IMR-90 (cell line): ENCODE data around the gene EPS15. TPM values are rescaled to one million over a fixed set of nuclear protein-coding genes. Genes with fewer than 3 reads are reported as not detected.

Experiments
- ATAC-seq: fragments of 200-7000 bp; cut with Tn5 transposase; 2 replicates; pipeline ENCODE4 v1.9.1; 2020; ENCODE audit warnings: low read depth, mild to moderate bottlenecking, moderate library complexity
- BruUV-seq: library from RNA; stranded (reverse); fragments of 400-500 nt; replicated peaks from 2 replicates; lab custom pipeline; 2021; lab: Mats Ljungman, UMichigan
- CTCF ChIA-PET: fragments of 300-600 bp; formaldehyde crosslinking; extraction: SDS; loops from one replicate; lab custom pipeline; 2021; ENCODE audit warnings: antibody characterized with exemption; lab: Yijun Ruan, JAX
- POLR2A ChIA-PET: fragments of 300-600 bp; sonication (Branson Sonifier 250); formaldehyde crosslinking; loops from one replicate; lab custom pipeline; 2022; ENCODE audit warnings: antibody characterized with exemption; ENCODE audit not compliant: unreplicated experiment; lab: Charles Lee
- DNase-seq: peaks from one replicate; pipeline ENCODE4 v3.0.0; 2013
- H2AFZ ChIP-seq: replicated peaks from 2 replicates; pipeline ENCODE3; 2013; ENCODE audit warnings: low read length, mild to moderate bottlenecking; ENCODE audit not compliant: poor library complexity
- H2AK5ac ChIP-seq: 2 replicates; pipeline ENCODE4 v1.6.1; 2013; ENCODE audit warnings: low read depth, low read length, inconsistent platforms
- H2AK9ac ChIP-seq: replicated peaks from 2 replicates; pipeline ENCODE3; 2013; ENCODE audit warnings: mild to moderate bottlenecking, low read depth, low read length, moderate library complexity; ENCODE audit not compliant: poor library complexity
- H2BK120ac ChIP-seq: 2 replicates; pipeline ENCODE4 v1.6.1; 2013; ENCODE audit warnings: low read depth, low read length, inconsistent platforms
- H2BK15ac ChIP-seq: 3 replicates; pipeline ENCODE4 v1.6.1; 2013; ENCODE audit warnings: low read depth, low read length, inconsistent platforms
- H2BK20ac ChIP-seq: 2 replicates; pipeline ENCODE4 v1.6.1; 2013; ENCODE audit warnings: low read depth, mild to moderate bottlenecking, inconsistent platforms, low read length, moderate library complexity
- H2BK5ac ChIP-seq: 2 replicates; pipeline ENCODE4 v1.6.1; 2013; ENCODE audit warnings: mild to moderate bottlenecking, low read depth, low read length, inconsistent platforms; ENCODE audit not compliant: poor library complexity, severe bottlenecking
- H3K14ac ChIP-seq: replicated peaks from 2 replicates; pipeline ENCODE4 v1.6.1; 2013; ENCODE audit warnings: low read depth, low read length, inconsistent platforms
- H3K18ac ChIP-seq: 2 replicates; pipeline ENCODE4 v1.6.1; 2013; ENCODE audit warnings: low read depth, low read length, control low read depth
- H3K23ac ChIP-seq: 2 replicates; pipeline ENCODE4 v1.6.1; 2013; ENCODE audit warnings: low read depth, low read length, inconsistent platforms
- H3K27ac ChIP-seq: 2 replicates; pipeline ENCODE4 v1.5.1; 2013; ENCODE audit warnings: mild to moderate bottlenecking, control low read depth, low read length; ENCODE audit not compliant: insufficient read depth
- H3K27me3 ChIP-seq: 2 replicates; pipeline ENCODE4 v1.6.1; 2013; ENCODE audit warnings: low read length; ENCODE audit not compliant: control insufficient read depth, insufficient read depth
- H3K36me3 ChIP-seq: 2 replicates; pipeline ENCODE4 v1.6.1; 2013; ENCODE audit warnings: low read length, mixed read lengths; ENCODE audit not compliant: control insufficient read depth, insufficient read depth
- H3K4ac ChIP-seq: 2 replicates; pipeline ENCODE4 v1.6.1; 2013; ENCODE audit warnings: low read depth, low read length, inconsistent platforms
- H3K4me1 ChIP-seq: 2 replicates; pipeline ENCODE4 v1.6.1; 2013; ENCODE audit warnings: low read length, mixed read lengths; ENCODE audit not compliant: control insufficient read depth, insufficient read depth
- H3K4me2 ChIP-seq: 2 replicates; pipeline ENCODE4 v1.6.1; 2013; ENCODE audit warnings: low read depth, mild to moderate bottlenecking, control low read depth, low read length, moderate library complexity
- H3K4me3 ChIP-seq: 2 replicates; pipeline ENCODE4 v1.5.1; 2013; ENCODE audit warnings: low read depth, mild to moderate bottlenecking, control low read depth, low read length, moderate library complexity; ENCODE audit not compliant: insufficient read depth
- H3K56ac ChIP-seq: 2 replicates; pipeline ENCODE4 v1.6.1; 2013; ENCODE audit warnings: low read length, inconsistent platforms; ENCODE audit not compliant: insufficient read depth; ENCODE audit errors: extremely low read depth
- H3K79me1 ChIP-seq, 2 experiments: 2 replicates each; pipeline ENCODE4 v1.6.1; 2013; ENCODE audit warnings: low read length in 2 of 2, inconsistent platforms in 1 of 2, low read depth in 1 of 2
- H3K9ac ChIP-seq: 2 replicates; pipeline ENCODE4 v1.6.1; 2013; ENCODE audit warnings: low read depth, low read length, control low read depth
- H3K9me1 ChIP-seq: 2 replicates; pipeline ENCODE4 v1.6.1; 2013; ENCODE audit warnings: low read length, inconsistent platforms; ENCODE audit not compliant: insufficient read depth
- H3K9me3 ChIP-seq: 2 replicates; pipeline ENCODE4 v1.6.1; 2013; ENCODE audit warnings: low read length; ENCODE audit not compliant: control insufficient read depth, insufficient read depth
- H4K20me1 ChIP-seq: 2 replicates; pipeline ENCODE4 v1.6.1; 2013; ENCODE audit warnings: low read length, inconsistent platforms; ENCODE audit not compliant: insufficient read depth
- H4K5ac ChIP-seq: 2 replicates; pipeline ENCODE4 v1.6.1; 2013; ENCODE audit warnings: mild to moderate bottlenecking, low read depth, low read length, control low read depth
- H4K8ac ChIP-seq, 2 experiments: 2 replicates each; pipeline ENCODE4 v1.6.1; 2013; ENCODE audit warnings: low read depth in 2 of 2, low read length in 2 of 2, control low read depth in 1 of 2, inconsistent platforms in 1 of 2
- H4K91ac ChIP-seq: 2 replicates; pipeline ENCODE4 v1.6.1; 2013; ENCODE audit warnings: low read depth, low read length, inconsistent platforms; ENCODE audit not compliant: insufficient read depth
- ELK1 ChIP-seq: fragments of 150-350 bp; IDR thresholded peaks from 2 replicates; pipeline ENCODE4 v1.6.1; 2016; ENCODE audit warnings: low read depth, mild to moderate bottlenecking, low read length, moderate library complexity, borderline replicate concordance
- MAFK ChIP-seq: IDR thresholded peaks from 2 replicates; pipeline ENCODE4 v1.6.1; 2012; ENCODE audit warnings: low read depth, low read length, improper control_type of control experiment
- MXI1 ChIP-seq: IDR thresholded peaks from 2 replicates; pipeline ENCODE4 v1.6.1; 2012; ENCODE audit warnings: low read depth, mild to moderate bottlenecking, low read length, moderate library complexity, borderline replicate concordance
- NFE2L2 ChIP-seq: fragments of 150-350 bp; IDR thresholded peaks from 2 replicates; pipeline ENCODE4 v1.6.1; 2016; ENCODE audit warnings: low read depth, mild to moderate bottlenecking, low read length
- POLR2A ChIP-seq: IDR thresholded peaks from 2 replicates; pipeline ENCODE4 v1.6.1; 2012; ENCODE audit warnings: mild to moderate bottlenecking, low read depth, low read length
- RAD21 ChIP-seq: IDR thresholded peaks from 2 replicates; pipeline ENCODE4 v1.6.1; 2012; ENCODE audit warnings: low read length, improper control_type of control experiment
- RCOR1 ChIP-seq: IDR thresholded peaks from 2 replicates; pipeline ENCODE4 v1.6.1; 2012; ENCODE audit warnings: mild to moderate bottlenecking, low read length, improper control_type of control experiment; ENCODE audit not compliant: insufficient replicate concordance
- RFX5 ChIP-seq: IDR thresholded peaks from 2 replicates; pipeline ENCODE4 v1.8.0; 2012; ENCODE audit warnings: low read depth, mild to moderate bottlenecking, low read length, moderate library complexity
- USF2 ChIP-seq: fragments of 150-350 bp; IDR thresholded peaks from 2 replicates; pipeline ENCODE4 v1.6.1; 2017; ENCODE audit warnings: mild to moderate bottlenecking, antibody characterized with exemption, low read length, low read depth
- WGBS, 2 experiments: methylation state at CpG; one replicate each; pipeline versions ENCODE4 v1.1.5 to v1.1.7; 2013; ENCODE audit warnings: missing lambda C conversion rate in 2 of 2; ENCODE audit not compliant: insufficient read length in 1 of 2; ENCODE audit errors: extremely low coverage in 2 of 2; 5-methylcytosine and 5-hydroxymethylcytosine counted together
- dilution Hi-C: fragments of 300-500 bp; cut with HindIII; formaldehyde crosslinking; loops from one replicate; pipeline ENCODE4 v1.14.3; 2018; ENCODE audit warnings: low sequenced_read_pairs; ENCODE audit not compliant: unreplicated experiment
- in situ Hi-C: fragments of 300-500 bp; cut with MboI; formaldehyde crosslinking; loops from 3 replicates; pipeline ENCODE4 v1.14.3; 2019; ENCODE audit warnings: low sequenced_read_pairs, inconsistent platforms, mixed read lengths
- intact Hi-C: fragments of 100-400 bp; cut with micrococcal nuclease; formaldehyde crosslinking; loops from 2 replicates; pipeline ENCODE4 v1.10.0; 2022
- polyA plus RNA-seq, 3 experiments: library from polyadenylated mRNA; depleted of rRNA; stranded (reverse); fragments of >200 nt; gene quantifications; 2 replicates each; pipeline ENCODE4 v1.2.3, GENCODE V29; 2012; ENCODE audit warnings: low replicate concordance in 1 of 3
- total RNA-seq: library from RNA; depleted of rRNA; stranded (reverse); fragments of >200 nt; gene quantifications from 2 replicates; pipeline ENCODE4 v1.2.3, GENCODE V29; 2012

EPS15 gene
- total and polyA plus RNA-seq, 2 of the 4 experiments (the other 2 are of a cell fraction) = 17.6 to 38.0 TPM

GRCh38 chr1:51354416-51354815, 164.7 kb downstream of the EPS15 start:
- H3K4me1 ChIP-seq = no peaks in the 10 kb centered on the region
- H3K27me3 ChIP-seq = no peaks in the 10 kb centered on the region
- no peak overlapping the region for H2BK15ac ChIP-seq
- H3K14ac ChIP-seq = no peak overlapping the region
- no peak overlapping the region for H2AK9ac ChIP-seq
- H3K4me2 ChIP-seq = no peak overlapping the region
- no peak for TF ChIP-seq MXI1
- no peak for TF ChIP-seq RAD21
- no peak for TF ChIP-seq RCOR1
- TF ChIP-seq MAFK = no peak
- no peak for TF ChIP-seq USF2
- no peak for TF ChIP-seq POLR2A
- TF ChIP-seq RFX5 = no peak
- no peak for TF ChIP-seq ELK1
- no peak for TF ChIP-seq NFE2L2
- H3K56ac ChIP-seq = no peak overlapping the region
- no peak overlapping the region for H4K5ac ChIP-seq
- no peak for ATAC-seq
- no peak overlapping the region for H3K23ac ChIP-seq
- no peak overlapping the region for H3K9ac ChIP-seq
- no peaks in the 10 kb centered on the region; a peak in 1 of 4 replicates for H3K79me1 ChIP-seq
- H2BK120ac ChIP-seq = no peak overlapping the region
- no peak for DNase-seq
- H3K9me1 ChIP-seq = 0 out of 2 replicates have a peak, but pooled peaks cover 3% of the 10 kb centered on the region
- H4K91ac ChIP-seq = no peak overlapping the region
- no peak overlapping the region for H3K27ac ChIP-seq
- H3K36me3 ChIP-seq = peaks cover 9% of the 10 kb centered on the region
- H2BK5ac ChIP-seq = no peak overlapping the region
- in situ Hi-C loops = no loop called here
- ChIA-PET CTCF (no interaction called here), POLR2A (no interaction called here)
- H3K18ac ChIP-seq = no peak overlapping the region
- no TSS peak for BruUV-seq
- H2AK5ac ChIP-seq = no peak overlapping the region
- no peak overlapping the region for H3K4ac ChIP-seq
- dilution Hi-C loops = no loop called here
- no CpG with 5 or more reads among the region's 3 CpGs for WGBS, 2 experiments
- no peak overlapping the region for H2AFZ ChIP-seq
- intact Hi-C loops = no loop called here
- H3K4me3 ChIP-seq = no peak overlapping the region
- H2BK20ac ChIP-seq = no peak overlapping the region
- H3K9me3 ChIP-seq = no peaks in the 10 kb centered on the region
- H4K20me1 ChIP-seq = no peaks in the 10 kb centered on the region
- H4K8ac ChIP-seq = no peak overlapping the region
